Progenitor cell of endocrine pancreas (in vitro differentiated cells): ENCODE measurements around the gene PFAS. TPM values are rescaled to one million over a fixed set of nuclear protein-coding genes. Genes with fewer than 3 reads are reported as not detected.

Experiments
- DNase-seq: peaks from one replicate; pipeline ENCODE4 v3.0.0; 2021; ENCODE audit warnings: low spot score; ENCODE audit not compliant: unreplicated experiment
- H3K27ac Mint-ChIP-seq: 2 replicates; pipeline ENCODE4 v1.8.0; 2021; ENCODE audit warnings: mild to moderate bottlenecking, moderate library complexity, mixed read lengths
- H3K27me3 Mint-ChIP-seq: 2 replicates; pipeline ENCODE4 v1.8.0; 2021; ENCODE audit warnings: mixed read lengths
- H3K36me3 Mint-ChIP-seq: 2 replicates; pipeline ENCODE4 v1.8.0; 2022; ENCODE audit warnings: mixed read lengths; ENCODE audit not compliant: insufficient read depth
- H3K4me1 Mint-ChIP-seq: 2 replicates; pipeline ENCODE4 v1.8.0; 2021; ENCODE audit warnings: low read depth, mixed read lengths
- H3K4me3 Mint-ChIP-seq: 2 replicates; pipeline ENCODE4 v1.8.0; 2021; ENCODE audit warnings: low read depth, mild to moderate bottlenecking, moderate library complexity, mixed read lengths
- H3K9me3 Mint-ChIP-seq: 2 replicates; pipeline ENCODE4 v1.8.0; 2021; ENCODE audit warnings: low read depth, mixed read lengths
- long read RNA-seq: library from polyadenylated mRNA; unstranded; transcript quantifications from one replicate; pipeline ENCODE4 v2.0.0, GENCODE V29; 2020
- total RNA-seq: library from RNA; stranded (reverse); gene quantifications from 2 replicates; pipeline ENCODE4 v1.2.1, GENCODE V29; 2021
- TF ChIP-seq, protein P1 (sequence below): fragments of 200-600 bp; sonication (generic); IDR thresholded peaks from one replicate; pipeline ENCODE4 v1.5.0; 2021; ENCODE audit warnings: antibody characterized with exemption, mild to moderate bottlenecking; ENCODE audit not compliant: unreplicated experiment

The PFAS gene, protein sequence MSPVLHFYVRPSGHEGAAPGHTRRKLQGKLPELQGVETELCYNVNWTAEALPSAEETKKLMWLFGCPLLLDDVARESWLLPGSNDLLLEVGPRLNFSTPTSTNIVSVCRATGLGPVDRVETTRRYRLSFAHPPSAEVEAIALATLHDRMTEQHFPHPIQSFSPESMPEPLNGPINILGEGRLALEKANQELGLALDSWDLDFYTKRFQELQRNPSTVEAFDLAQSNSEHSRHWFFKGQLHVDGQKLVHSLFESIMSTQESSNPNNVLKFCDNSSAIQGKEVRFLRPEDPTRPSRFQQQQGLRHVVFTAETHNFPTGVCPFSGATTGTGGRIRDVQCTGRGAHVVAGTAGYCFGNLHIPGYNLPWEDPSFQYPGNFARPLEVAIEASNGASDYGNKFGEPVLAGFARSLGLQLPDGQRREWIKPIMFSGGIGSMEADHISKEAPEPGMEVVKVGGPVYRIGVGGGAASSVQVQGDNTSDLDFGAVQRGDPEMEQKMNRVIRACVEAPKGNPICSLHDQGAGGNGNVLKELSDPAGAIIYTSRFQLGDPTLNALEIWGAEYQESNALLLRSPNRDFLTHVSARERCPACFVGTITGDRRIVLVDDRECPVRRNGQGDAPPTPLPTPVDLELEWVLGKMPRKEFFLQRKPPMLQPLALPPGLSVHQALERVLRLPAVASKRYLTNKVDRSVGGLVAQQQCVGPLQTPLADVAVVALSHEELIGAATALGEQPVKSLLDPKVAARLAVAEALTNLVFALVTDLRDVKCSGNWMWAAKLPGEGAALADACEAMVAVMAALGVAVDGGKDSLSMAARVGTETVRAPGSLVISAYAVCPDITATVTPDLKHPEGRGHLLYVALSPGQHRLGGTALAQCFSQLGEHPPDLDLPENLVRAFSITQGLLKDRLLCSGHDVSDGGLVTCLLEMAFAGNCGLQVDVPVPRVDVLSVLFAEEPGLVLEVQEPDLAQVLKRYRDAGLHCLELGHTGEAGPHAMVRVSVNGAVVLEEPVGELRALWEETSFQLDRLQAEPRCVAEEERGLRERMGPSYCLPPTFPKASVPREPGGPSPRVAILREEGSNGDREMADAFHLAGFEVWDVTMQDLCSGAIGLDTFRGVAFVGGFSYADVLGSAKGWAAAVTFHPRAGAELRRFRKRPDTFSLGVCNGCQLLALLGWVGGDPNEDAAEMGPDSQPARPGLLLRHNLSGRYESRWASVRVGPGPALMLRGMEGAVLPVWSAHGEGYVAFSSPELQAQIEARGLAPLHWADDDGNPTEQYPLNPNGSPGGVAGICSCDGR (N-terminal part only)
- total RNA-seq, result 110 and 112 TPM in 2 replicates
- long read RNA-seq, partial matches to known transcripts, result 11 of 13 reads
- long read RNA-seq, other reads (novel, unspliced or antisense), result 2 of 13 reads

DNA sequence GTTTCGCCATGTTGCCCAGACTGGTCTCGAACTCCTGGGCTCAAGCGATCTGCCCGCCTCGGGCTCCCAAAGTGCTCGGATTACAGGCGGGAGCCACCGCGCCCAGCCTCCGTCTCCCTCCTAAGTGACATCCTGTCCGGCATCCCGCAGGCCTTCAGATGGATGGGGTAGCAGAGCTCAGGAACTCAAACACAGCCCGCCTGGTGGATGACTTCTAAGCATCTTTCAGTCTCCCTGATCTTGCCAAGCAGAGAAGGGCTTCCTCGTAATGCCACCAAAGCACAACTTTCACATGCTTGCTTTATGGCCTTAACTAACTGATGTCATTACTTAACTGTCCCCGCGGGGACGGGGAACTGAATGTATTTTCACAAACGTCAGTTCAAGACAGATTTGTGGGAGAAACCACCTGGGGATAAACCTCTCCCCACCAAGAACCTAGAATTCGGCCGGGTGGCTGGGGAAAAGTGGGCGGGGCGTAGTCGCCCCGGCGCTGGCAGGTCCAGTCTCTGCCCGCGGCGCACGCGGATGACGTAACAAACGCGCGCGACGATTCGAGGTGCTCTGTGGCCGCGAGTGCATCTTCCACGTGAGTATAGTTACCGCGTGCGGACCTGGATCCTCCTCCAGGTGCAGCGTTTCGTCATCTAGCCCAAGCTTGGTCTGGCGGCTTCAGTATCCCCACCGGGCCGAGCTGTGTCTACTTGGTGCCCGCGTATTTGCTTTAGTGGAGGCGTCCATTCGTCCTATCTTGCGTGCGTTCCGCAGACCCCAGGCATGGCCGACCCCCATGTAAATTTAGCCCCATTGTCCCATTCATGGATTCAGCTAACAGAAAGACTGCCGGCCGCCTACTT lies at the start of gene PFAS:
Gene PFAS, plus strand, starts transcription at position 539 of the 857 bp plus-strand sequence. CDS start 4,649 bp downstream, outside the sequence.
- Mint-ChIP-seq H3K36me3 (peaks cover 7% of the 10 kb centered on the region), H3K4me1 (peaks cover 16% of the 10 kb centered on the region), H3K27me3 (no peaks in the 10 kb centered on the region), H3K27ac (peak within 1 kb of the TSS; percentile 100), H3K9me3 (no peaks in the 10 kb centered on the region), H3K4me3 (peak within 1 kb of the TSS; percentile 98)
- peak; percentile 96 for DNase-seq
- TF ChIP-seq, protein P1, sequence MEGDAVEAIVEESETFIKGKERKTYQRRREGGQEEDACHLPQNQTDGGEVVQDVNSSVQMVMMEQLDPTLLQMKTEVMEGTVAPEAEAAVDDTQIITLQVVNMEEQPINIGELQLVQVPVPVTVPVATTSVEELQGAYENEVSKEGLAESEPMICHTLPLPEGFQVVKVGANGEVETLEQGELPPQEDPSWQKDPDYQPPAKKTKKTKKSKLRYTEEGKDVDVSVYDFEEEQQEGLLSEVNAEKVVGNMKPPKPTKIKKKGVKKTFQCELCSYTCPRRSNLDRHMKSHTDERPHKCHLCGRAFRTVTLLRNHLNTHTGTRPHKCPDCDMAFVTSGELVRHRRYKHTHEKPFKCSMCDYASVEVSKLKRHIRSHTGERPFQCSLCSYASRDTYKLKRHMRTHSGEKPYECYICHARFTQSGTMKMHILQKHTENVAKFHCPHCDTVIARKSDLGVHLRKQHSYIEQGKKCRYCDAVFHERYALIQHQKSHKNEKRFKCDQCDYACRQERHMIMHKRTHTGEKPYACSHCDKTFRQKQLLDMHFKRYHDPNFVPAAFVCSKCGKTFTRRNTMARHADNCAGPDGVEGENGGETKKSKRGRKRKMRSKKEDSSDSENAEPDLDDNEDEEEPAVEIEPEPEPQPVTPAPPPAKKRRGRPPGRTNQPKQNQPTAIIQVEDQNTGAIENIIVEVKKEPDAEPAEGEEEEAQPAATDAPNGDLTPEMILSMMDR, result no peak

DNA sequence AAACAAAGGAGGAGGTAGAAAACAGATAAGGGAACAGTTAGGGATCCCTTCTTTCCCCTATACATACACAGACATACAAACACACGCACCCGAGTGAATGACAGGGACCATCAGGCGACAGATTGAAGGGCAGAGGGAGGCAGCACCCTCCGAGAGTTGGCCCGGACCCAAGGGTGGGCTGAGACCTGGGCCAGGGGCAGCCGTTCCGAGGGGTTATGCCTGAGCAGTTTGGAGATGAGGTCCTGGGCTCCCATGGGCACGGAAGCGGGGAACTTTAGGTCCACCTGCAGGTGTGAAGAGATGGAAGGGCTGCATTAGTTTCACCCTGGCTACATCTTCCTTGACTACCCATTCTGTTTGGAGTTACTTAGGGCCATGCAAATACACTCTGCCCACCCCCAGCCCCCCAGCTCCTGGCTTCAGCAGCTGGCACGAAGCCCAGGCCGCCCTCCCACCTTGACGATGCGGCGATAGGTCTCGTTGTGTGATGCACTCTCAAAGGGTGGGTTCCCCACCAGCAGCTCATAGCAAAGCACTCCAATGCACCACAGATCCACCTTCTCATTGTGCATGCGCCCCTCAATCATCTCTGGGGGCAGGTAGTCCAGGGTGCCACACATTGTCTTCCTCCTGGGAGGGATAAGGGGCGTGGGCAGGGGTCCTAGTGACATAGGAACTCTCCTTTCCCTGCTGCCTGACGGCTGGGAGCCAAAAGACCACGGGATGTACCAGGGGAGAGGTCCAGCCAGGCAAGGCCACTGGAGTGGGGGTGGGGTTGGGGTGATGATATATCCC lies 44.1 kb upstream of the PFAS start:
- Mint-ChIP-seq H3K27ac (no peak overlapping the region), H3K36me3 (peaks cover 3% of the 10 kb centered on the region), H3K27me3 (no peaks in the 10 kb centered on the region), H3K9me3 (no peaks in the 10 kb centered on the region), H3K4me1 (peaks cover 9% of the 10 kb centered on the region), H3K4me3 (no peak overlapping the region)
- TF ChIP-seq, protein P1, result no peak
- DNase-seq, result no peak

- no peak overlapping the region for H3K27ac Mint-ChIP-seq
- no peak overlapping the region for H3K4me3 Mint-ChIP-seq
- no peaks in the 10 kb centered on the region for H3K9me3 Mint-ChIP-seq
- TF ChIP-seq, protein P1, result no peak
- DNase-seq, result no peak
- no peaks in the 10 kb centered on the region for H3K27me3 Mint-ChIP-seq
- H3K36me3 Mint-ChIP-seq, result peaks cover 3% of the 10 kb centered on the region
- peaks cover 19% of the 10 kb centered on the region for H3K4me1 Mint-ChIP-seq
Measured at GRCh38 chr17:8206536-8206935, 42.6 kb upstream of the PFAS start.

GRCh38 chr17:8209907-8210760 lies 39.0 kb upstream of the PFAS start, which contains the start of gene AURKB:
Gene AURKB, minus strand, starts transcription at chr17:8210575. Its CDS starts 351 bp downstream, at chr17:8210224.
- H3K9me3 Mint-ChIP-seq, result no peaks in the 10 kb centered on the region
- TF ChIP-seq, protein P1, result no peak
- peak within 1 kb of the TSS; percentile 96 for H3K4me3 Mint-ChIP-seq
- peaks cover 2% of the 10 kb centered on the region for H3K27me3 Mint-ChIP-seq
- peak within 1 kb of the TSS; percentile 95 for H3K27ac Mint-ChIP-seq
- peak; percentile 87 for DNase-seq
- no peaks in the 10 kb centered on the region for H3K36me3 Mint-ChIP-seq
- H3K4me1 Mint-ChIP-seq, result peaks cover 19% of the 10 kb centered on the region
